ENCODE results near the gene EIF2A. TPM values are rescaled to one million over a fixed set of nuclear protein-coding genes. Genes with fewer than 3 reads are reported as not detected.

The EIF2A gene
- polyA plus RNA-seq, 1 of the 3 experiments (the other 2 are of a cell fraction), result 67.0 TPM

- Histone ChIP-seq H3K27me3 (ENCODE audit: insufficient read depth) (no peaks in the 10 kb centered on the region), H2AFZ (ENCODE audit: low read depth) (no peak overlapping the region), H4K20me1 (ENCODE audit: insufficient read depth) (peaks cover 11% of the 10 kb centered on the region; the same call in 1 of the 2 replicates), H3K79me2 (ENCODE audit: insufficient read depth) (peaks cover 34% of the 10 kb centered on the region), H3K9ac (no peak overlapping the region), H3K4me3 (ENCODE audit: low read depth in 2 of 2, low read length in 1 of 2) (no peak overlapping the region), H3K4me1 (ENCODE audit: control insufficient read depth in 1 of 2, insufficient read depth in 2 of 2, low read depth in 1 of 2, low read length in 1 of 2) (peaks cover 0 to 8% of the 10 kb centered on the region in 2 experiments; a peak in 2 of 4 replicates), H3K27ac (ENCODE audit: low read depth in 2 of 2, low read length in 1 of 2) (no peak overlapping the region), H3K9me3 (no peaks in the 10 kb centered on the region), H3F3A (replicated peaks; ENCODE audit: insufficient read depth) (peaks cover 9% of the 10 kb centered on the region), H3K36me3 (replicated peaks in 1 of 2; ENCODE audit: control insufficient read depth in 1 of 2, insufficient read depth in 2 of 2, low read length in 1 of 2) (peaks cover 40 to 42% of the 10 kb centered on the region in 2 experiments), H3K9me2 (no peaks in the 10 kb centered on the region), H3K4me2 (no peak overlapping the region)
- no peak for DNase-seq
- CTCF ChIA-PET, result interaction anchor here (0.6 to 1.2 kb wide), 2 partner anchors 9 to 224 kb away, joined by 3 read pairs; no protein-coding TSS in a partner anchor
- WGBS (ENCODE audit: low lambda C conversion rate), result 88% methylated on average over 1 of the region's 1 CpG
- POLR2A ChIA-PET, result no interaction called here
- TF ChIP-seq USF2 (IDR thresholded peaks at IDR 0.05; ENCODE audit: borderline replicate concordance, low read depth, low read length) (no peak), JUND (IDR thresholded peaks at IDR 0.05) (no peak), MXI1 (IDR thresholded peaks at IDR 0.05; ENCODE audit: low read depth, low read length) (no peak), SIN3A (IDR thresholded peaks at IDR 0.05; ENCODE audit: borderline replicate concordance, low read depth, low read length) (no peak), MAX (IDR thresholded peaks at IDR 0.05; ENCODE audit: low read depth) (no peak), EZH2phosphoT487 (IDR thresholded peaks at IDR 0.05; ENCODE audit: borderline replicate concordance, low read depth) (no peak), ELF1 (IDR thresholded peaks at IDR 0.05) (no peak), YY1 (IDR thresholded peaks at IDR 0.05; ENCODE audit: low read depth) (no peak), TEAD4 (IDR thresholded peaks at IDR 0.05; ENCODE audit: borderline replicate concordance, insufficient read depth) (no peak)
These were observed 77.4 kb downstream of the EIF2A start for GRCh38 chr3:150623945-150624344.

- H3K4me3 ChIP-seq (ENCODE audit: low read depth in 2 of 2, low read length in 1 of 2), result no peak overlapping the region
- H3K36me3 ChIP-seq (replicated peaks in 1 of 2; ENCODE audit: control insufficient read depth in 1 of 2, insufficient read depth in 2 of 2, low read length in 1 of 2), result peaks cover 43 to 49% of the 10 kb centered on the region in 2 experiments
- H3K4me2 ChIP-seq, result no peak overlapping the region
- H3K9me3 ChIP-seq, result no peaks in the 10 kb centered on the region
- peaks cover 3% of the 10 kb centered on the region; the same call in 1 of the 2 replicates for H4K20me1 ChIP-seq (ENCODE audit: insufficient read depth)
- no peak for DNase-seq
- no peaks in the 10 kb centered on the region for H3K27me3 ChIP-seq (ENCODE audit: insufficient read depth)
- H3K79me2 ChIP-seq (ENCODE audit: insufficient read depth), result peaks cover 17% of the 10 kb centered on the region
- H3K9ac ChIP-seq, result no peak overlapping the region
- POLR2A ChIA-PET, result no interaction called here
- 95% methylated on average over 2 of the region's 2 CpGs for WGBS (ENCODE audit: low lambda C conversion rate)
- H2AFZ ChIP-seq (ENCODE audit: low read depth), result no peak overlapping the region
- no peak overlapping the region for H3K27ac ChIP-seq (ENCODE audit: low read depth in 2 of 2, low read length in 1 of 2)
- H3K4me1 ChIP-seq (ENCODE audit: control insufficient read depth in 1 of 2, insufficient read depth in 2 of 2, low read depth in 1 of 2, low read length in 1 of 2), result peaks cover 0 to 8% of the 10 kb centered on the region in 2 experiments; a peak in 2 of 4 replicates
- CTCF ChIA-PET, result interaction anchor here (1.7 kb wide), 1 partner anchor 94 kb away, joined by 5 read pairs; no protein-coding TSS in a partner anchor
- H3F3A ChIP-seq (replicated peaks; ENCODE audit: insufficient read depth), result peaks cover 3% of the 10 kb centered on the region
- no peaks in the 10 kb centered on the region for H3K9me2 ChIP-seq
- TF ChIP-seq USF2 (IDR thresholded peaks at IDR 0.05; ENCODE audit: borderline replicate concordance, low read depth, low read length), result no peak
- TF ChIP-seq MEF2A (IDR thresholded peaks at IDR 0.05; ENCODE audit: borderline replicate concordance, low read depth), result no peak
- TF ChIP-seq FOXM1 (IDR thresholded peaks at IDR 0.05; ENCODE audit: low read depth), result no peak
- no peak for TF ChIP-seq SIN3A (IDR thresholded peaks at IDR 0.05; ENCODE audit: borderline replicate concordance, low read depth, low read length)
These were observed 79.8 kb downstream of the EIF2A start for GRCh38 chr3:150626148-150626930.

Measured in SK-N-SH (cell line).